Stimulated activated effector memory CD8-positive, alpha-beta T cell treated with anti-CD3 and anti-CD28 coated beads, Interleukin-12 subunit alpha, Interleukin-12 subunit beta, amount 100 ng/mL, for 72 hours (primary cell): ENCODE results near the gene MYEF2.

Experiments
- ATAC-seq: fragments of 150-1000 bp; cut with Tn5 transposase; 2 replicates; pipeline ENCODE4 v1.10.0; 2021
- DNase-seq, 2 donors: peaks; one replicate each; pipeline ENCODE4 v3.0.0; 2021 to 2022; ENCODE audit warnings: low spot score in 2 of 2
- H3K27ac Mint-ChIP-seq: one replicate; pipeline ENCODE4 v1.8.0; 2022; ENCODE audit warnings: mild to moderate bottlenecking, mixed read lengths
- H3K36me3 Mint-ChIP-seq: one replicate; pipeline ENCODE4 v1.8.0; 2022; ENCODE audit warnings: mild to moderate bottlenecking, mixed read lengths
- H3K4me1 Mint-ChIP-seq: one replicate; pipeline ENCODE4 v1.8.0; 2022; ENCODE audit warnings: mixed read lengths
- H3K4me3 Mint-ChIP-seq: one replicate; pipeline ENCODE4 v1.8.0; 2022; ENCODE audit warnings: mild to moderate bottlenecking, mixed read lengths
- H3K9me3 Mint-ChIP-seq: one replicate; pipeline ENCODE4 v1.8.0; 2022; ENCODE audit warnings: mixed read lengths

The MYEF2 gene

DNA sequence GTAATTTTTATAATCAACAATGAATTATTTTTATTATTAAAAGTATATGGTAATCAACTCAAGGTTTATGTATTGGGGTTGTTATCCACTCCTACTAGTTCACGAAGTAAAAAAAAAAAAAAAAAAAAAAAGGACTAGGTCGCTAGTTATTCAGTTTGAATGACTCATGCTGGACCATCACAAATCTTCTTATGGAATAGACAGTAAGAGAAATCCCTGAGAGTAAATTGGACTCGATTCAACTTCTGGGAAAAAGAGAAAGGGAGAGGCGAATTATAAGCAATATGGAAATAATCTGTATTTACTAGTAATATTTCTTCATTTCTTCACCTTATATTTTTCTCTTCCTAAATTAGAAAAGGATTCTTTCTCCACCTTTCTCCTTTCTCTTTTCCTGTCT is 2.0 kb downstream of the MYEF2 start:
- no peak for ATAC-seq
- DNase-seq: no peak
- Mint-ChIP-seq H3K4me1 (peaks cover 7% of the 10 kb centered on the region), H3K4me3 (no peak overlapping the region), H3K36me3 (no peaks in the 10 kb centered on the region), H3K27ac (no peak overlapping the region), H3K9me3 (peaks cover 4% of the 10 kb centered on the region)

DNA sequence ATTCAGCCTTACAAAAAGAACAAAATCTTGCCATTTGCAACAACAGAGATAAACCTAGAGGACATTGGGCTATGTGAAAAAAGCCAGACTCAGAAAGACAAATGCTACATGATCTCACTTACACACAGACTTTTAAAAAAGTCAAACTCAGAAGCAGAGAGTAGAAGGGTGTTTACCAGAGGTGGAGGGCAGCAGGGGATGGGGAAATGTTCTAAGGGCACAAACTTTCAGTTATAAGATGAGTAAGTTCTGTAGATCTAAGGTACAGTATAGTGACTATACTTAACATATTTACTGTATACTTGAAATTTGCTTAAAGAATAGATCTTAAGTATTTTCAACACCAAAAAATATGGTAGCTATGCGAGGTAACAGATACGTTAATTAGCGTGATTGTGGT is 3.0 kb downstream of the MYEF2 start:
- H3K4me3 Mint-ChIP-seq: no peak overlapping the region
- H3K27ac Mint-ChIP-seq: no peak overlapping the region
- peaks cover 7% of the 10 kb centered on the region for H3K4me1 Mint-ChIP-seq
- peaks cover 4% of the 10 kb centered on the region for H3K9me3 Mint-ChIP-seq
- H3K36me3 Mint-ChIP-seq: no peaks in the 10 kb centered on the region
- no peak for DNase-seq
- no peak for ATAC-seq

DNA sequence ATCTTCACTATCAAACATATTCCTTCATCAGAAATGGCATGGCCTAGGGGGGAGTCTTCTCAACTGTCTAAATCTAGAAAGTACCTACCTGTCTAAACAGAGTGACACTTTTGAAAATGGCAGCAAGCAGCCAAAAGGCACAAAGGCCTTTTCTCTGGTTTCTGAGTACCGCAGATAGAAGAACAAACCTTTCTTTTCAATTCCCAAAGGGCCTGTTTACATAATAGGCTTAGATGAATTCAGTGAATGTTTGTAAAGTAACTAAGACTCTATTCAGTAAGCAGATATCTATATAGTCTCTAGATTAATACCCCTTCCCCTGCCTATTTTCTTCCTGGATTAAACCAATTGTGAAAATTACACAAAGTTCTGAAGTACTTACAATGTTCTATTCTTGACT is 7.1 kb downstream of the MYEF2 start:
- ATAC-seq (no peak), DNase-seq (no peak)
- Mint-ChIP-seq H3K36me3 (peaks cover 13% of the 10 kb centered on the region), H3K4me3 (no peak overlapping the region), H3K4me1 (no peaks in the 10 kb centered on the region), H3K9me3 (peaks cover 4% of the 10 kb centered on the region), H3K27ac (no peak overlapping the region)

DNA sequence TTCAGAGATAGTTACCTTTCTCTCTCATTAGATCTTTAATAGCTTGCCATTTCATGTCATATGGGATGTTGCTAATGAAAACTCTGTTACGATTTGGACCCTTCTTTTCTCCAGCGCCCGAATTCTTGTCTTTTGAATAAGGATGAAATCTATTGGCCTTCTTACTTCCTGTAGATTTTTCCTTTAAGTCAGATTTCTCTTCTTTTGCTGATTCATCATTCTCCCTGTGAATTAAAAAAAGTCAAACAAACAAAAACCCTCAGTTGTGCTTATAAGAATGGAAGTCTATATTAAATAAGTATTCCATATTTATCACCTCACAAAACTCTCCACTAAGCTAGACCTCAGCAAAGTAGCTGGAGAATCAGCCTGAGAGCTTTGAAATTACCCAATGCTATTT is 9.5 kb downstream of the MYEF2 start:
- no peak overlapping the region for H3K4me3 Mint-ChIP-seq
- H3K9me3 Mint-ChIP-seq: peaks cover 4% of the 10 kb centered on the region
- ATAC-seq: no peak
- H3K4me1 Mint-ChIP-seq: no peaks in the 10 kb centered on the region
- no peak for DNase-seq
- H3K36me3 Mint-ChIP-seq: peaks cover 13% of the 10 kb centered on the region
- no peak overlapping the region for H3K27ac Mint-ChIP-seq

DNA sequence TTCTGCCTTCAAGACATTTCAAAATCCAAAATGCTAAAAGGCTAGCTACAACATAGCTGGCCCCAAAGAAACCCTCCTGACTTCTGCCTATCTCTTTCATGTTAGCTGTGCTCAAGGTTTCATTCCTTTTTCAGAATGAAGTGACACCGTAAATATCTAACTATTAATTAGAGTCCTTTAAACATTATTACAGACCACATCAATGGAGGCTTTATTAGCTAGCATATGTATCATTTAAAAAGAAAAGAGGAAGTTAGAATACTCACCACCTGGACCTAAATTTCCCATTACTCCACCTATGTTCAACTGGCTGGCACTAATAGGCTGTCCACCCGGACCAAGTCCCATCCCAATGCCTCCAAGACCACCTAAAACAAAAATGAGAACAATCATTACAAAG is 24.6 kb downstream of the MYEF2 start:
- H3K9me3 Mint-ChIP-seq: no peaks in the 10 kb centered on the region
- H3K4me3 Mint-ChIP-seq: no peak overlapping the region
- DNase-seq (no peak), ATAC-seq (no peak)
- H3K36me3 Mint-ChIP-seq: peaks cover 11% of the 10 kb centered on the region
- H3K4me1 Mint-ChIP-seq: no peaks in the 10 kb centered on the region
- H3K27ac Mint-ChIP-seq: no peak overlapping the region

DNA sequence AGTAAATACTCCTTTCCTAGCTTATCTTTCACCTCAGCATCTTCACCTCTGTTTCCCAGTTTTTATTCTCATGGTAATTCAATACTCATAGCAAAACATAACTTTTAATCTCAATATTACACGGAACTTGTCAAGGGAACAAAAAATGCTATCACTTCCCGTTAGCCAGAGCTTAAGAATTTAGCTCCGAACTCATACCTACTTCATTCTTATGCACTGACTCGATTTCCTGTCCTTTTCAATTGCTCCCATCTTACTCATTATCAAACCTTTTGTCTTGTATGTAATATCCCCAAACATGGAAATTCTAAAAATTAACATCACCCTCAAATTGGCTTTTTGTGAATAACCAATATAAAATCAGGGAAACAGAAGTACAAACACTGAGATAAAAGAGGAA is 28.2 kb downstream of the MYEF2 start:
- Mint-ChIP-seq H3K27ac (no peak overlapping the region), H3K4me3 (no peak overlapping the region), H3K36me3 (peaks cover 11% of the 10 kb centered on the region), H3K9me3 (no peaks in the 10 kb centered on the region), H3K4me1 (no peaks in the 10 kb centered on the region)
- DNase-seq: no peak
- ATAC-seq: no peak

DNA sequence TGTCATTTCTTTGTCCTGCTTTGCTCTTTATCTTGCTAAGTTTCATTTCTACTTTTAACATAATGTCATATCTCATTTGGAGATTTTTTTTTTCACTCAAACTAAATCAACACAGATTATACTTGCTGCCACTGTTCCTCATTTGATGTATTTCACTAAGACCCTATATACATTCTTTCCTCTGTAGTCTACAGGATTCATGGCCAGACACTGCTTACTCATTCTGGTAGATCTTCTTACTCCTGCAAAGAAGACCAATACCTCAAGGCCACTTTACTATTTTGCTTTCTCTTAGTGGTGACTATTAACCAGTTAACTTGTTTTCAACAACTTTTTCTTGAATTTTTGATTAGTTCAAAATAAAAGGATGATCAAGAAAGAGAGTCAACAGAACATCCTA is 30.7 kb downstream of the MYEF2 start:
- no peak for DNase-seq
- Mint-ChIP-seq H3K4me3 (no peak overlapping the region), H3K27ac (no peak overlapping the region), H3K36me3 (peaks cover 11% of the 10 kb centered on the region), H3K4me1 (no peaks in the 10 kb centered on the region), H3K9me3 (no peaks in the 10 kb centered on the region)
- no peak for ATAC-seq

DNA sequence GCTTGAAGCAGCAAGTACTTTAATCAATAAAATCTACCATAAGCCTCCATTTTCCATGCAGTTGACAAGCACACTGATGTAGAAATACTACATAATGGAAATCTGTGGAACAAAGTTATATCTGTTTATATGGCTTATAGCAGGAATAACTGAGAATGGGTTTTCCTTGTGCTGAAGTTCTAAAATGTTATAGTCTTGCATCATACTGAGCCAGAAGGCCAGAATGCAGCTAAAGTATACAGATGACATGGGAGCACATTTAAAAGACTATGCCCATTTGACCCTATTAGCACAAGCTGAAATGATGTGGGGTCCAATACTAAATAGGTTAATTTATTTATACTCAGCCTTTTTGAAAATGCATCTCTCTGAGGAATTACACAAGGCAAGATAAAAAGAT is 32.2 kb downstream of the MYEF2 start:
- H3K4me1 Mint-ChIP-seq: no peaks in the 10 kb centered on the region

DNA sequence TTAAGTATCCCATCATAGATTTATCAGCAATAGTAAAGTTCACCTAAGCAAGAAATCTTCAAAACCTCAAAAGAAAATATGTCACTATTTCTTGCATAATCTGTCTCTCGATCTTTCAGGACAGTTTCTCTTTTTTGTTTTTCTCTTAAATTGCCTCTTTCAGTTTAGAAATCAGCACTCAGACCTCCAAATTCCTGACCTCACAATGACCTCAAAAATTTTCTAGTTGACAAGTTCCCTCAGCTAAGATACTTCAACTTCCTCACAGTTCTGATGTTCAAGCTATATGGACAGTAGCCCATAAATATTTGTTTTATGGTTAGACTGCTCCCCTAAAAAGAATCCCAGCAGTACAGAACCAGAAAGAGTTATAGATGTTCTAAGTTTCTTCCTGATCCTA is 33.2 kb downstream of the MYEF2 start:
- Mint-ChIP-seq H3K36me3 (peaks cover 8% of the 10 kb centered on the region), H3K27ac (no peak overlapping the region), H3K9me3 (no peaks in the 10 kb centered on the region), H3K4me3 (no peak overlapping the region), H3K4me1 (no peaks in the 10 kb centered on the region)
- ATAC-seq: no peak
- DNase-seq: no peak

More for the DNA sequence above, 32.2 kb downstream of the MYEF2 start:
- H3K9me3 Mint-ChIP-seq: no peaks in the 10 kb centered on the region
- DNase-seq: no peak
- H3K36me3 Mint-ChIP-seq: peaks cover 8% of the 10 kb centered on the region
- H3K27ac Mint-ChIP-seq: no peak overlapping the region
- H3K4me3 Mint-ChIP-seq: no peak overlapping the region
- ATAC-seq: no peak

DNA sequence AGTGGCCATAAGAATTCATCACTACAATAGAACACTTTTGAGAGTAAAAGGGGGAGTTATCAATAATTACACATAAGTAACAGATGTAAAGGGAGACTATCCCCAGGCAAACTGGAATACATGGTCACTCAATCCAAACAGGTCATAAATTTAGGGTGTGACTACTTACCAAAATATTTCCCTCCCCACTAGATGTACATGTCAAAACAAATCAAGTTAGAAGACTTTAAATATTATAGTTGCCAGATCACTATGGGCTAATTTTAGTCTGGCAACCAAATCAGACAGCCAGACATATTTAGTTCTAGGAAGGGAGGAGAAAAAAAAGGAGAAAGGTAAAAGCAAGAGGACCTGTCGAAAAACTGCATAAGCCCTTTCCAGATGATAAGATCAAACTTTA is 34.2 kb downstream of the MYEF2 start:
- no peak for DNase-seq

DNA sequence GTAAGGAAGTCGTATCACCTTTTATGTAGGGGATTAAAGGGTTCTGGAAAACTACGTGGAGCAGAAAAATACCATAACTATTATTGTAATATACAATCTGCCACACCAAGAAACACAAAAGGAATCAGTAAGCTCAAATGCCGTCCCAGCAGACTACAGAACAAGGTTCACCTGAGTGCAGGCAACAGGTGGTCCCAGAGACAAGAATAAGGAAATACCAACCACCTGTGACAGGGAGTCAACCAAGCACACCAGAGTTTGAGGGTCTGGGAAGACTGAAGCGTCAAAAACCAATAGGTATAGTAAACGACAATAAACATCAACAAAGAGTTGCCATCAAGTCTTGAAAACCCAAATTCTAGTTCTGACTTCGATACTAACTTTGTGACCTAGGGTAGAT is 45.2 kb downstream of the MYEF2 start:
- Mint-ChIP-seq H3K4me1 (no peaks in the 10 kb centered on the region), H3K36me3 (no peaks in the 10 kb centered on the region), H3K27ac (no peak overlapping the region), H3K9me3 (no peaks in the 10 kb centered on the region), H3K4me3 (no peak overlapping the region)
- no peak for ATAC-seq
- no peak for DNase-seq

More for the DNA sequence above, 34.2 kb downstream of the MYEF2 start:
- no peaks in the 10 kb centered on the region for H3K9me3 Mint-ChIP-seq
- H3K27ac Mint-ChIP-seq: no peak overlapping the region
- H3K4me3 Mint-ChIP-seq: no peak overlapping the region
- ATAC-seq: no peak
- H3K36me3 Mint-ChIP-seq: peaks cover 8% of the 10 kb centered on the region
- no peaks in the 10 kb centered on the region for H3K4me1 Mint-ChIP-seq

DNA sequence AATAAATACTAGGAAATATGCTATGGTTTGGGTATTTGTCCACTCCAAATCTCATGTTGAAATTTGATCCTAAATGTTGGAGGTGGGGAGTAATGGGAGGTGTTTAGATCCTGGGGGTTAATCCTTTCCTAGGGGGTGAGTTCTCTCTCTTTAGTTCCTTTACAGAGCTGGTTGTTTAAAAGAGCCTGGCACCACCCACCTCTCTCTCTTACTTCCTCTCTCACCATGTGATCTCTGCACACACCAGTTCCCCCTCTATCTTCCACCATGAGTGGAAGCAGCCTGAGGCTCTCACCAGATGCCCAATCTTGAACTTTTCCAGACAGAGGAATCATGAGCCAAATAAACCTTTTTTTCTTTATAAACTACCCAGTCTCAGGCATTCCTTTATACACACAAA is 46.8 kb downstream of the MYEF2 start:
- ATAC-seq: no peak
- no peaks in the 10 kb centered on the region for H3K4me1 Mint-ChIP-seq
- no peak for DNase-seq
- no peaks in the 10 kb centered on the region for H3K9me3 Mint-ChIP-seq
- no peaks in the 10 kb centered on the region for H3K36me3 Mint-ChIP-seq
- no peak overlapping the region for H3K4me3 Mint-ChIP-seq
- no peak overlapping the region for H3K27ac Mint-ChIP-seq

DNA sequence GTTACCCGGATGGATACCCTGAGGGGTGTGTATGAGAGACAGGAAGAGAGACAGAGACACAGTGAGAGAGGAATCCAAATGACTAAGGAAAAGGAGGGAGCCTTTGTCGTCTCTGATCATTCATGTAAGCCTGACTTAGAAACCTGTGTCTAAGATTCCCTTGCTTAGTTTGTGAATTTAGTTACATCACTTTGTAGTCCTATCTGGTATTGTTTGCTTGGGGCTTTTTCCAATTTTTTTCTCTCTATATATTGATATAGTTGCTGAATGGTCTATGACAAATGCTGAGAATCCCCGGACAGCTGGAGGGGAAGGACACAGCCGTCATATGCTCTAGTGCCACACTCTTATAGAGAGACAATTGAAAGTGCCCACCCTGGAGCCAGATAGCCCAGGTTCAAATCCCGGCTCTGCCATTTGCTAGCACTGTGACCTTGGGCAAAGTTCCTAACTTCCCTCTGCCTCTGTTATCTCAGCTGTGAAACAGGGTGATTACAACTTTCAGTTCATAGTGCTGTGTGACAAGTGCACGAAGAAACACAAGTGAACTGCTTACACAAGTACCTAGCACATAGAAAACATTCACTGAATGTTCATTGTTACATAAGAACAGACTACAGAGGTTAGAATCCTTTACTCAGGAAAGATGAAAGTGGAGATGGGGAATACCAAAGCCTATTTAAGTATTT is 51.3 kb downstream of the MYEF2 start:
- ATAC-seq: no peak
- H3K36me3 Mint-ChIP-seq: no peaks in the 10 kb centered on the region
- no peak overlapping the region for H3K4me3 Mint-ChIP-seq
- H3K4me1 Mint-ChIP-seq: no peaks in the 10 kb centered on the region
- no peaks in the 10 kb centered on the region for H3K9me3 Mint-ChIP-seq
- no peak overlapping the region for H3K27ac Mint-ChIP-seq
- no peak for DNase-seq

DNA sequence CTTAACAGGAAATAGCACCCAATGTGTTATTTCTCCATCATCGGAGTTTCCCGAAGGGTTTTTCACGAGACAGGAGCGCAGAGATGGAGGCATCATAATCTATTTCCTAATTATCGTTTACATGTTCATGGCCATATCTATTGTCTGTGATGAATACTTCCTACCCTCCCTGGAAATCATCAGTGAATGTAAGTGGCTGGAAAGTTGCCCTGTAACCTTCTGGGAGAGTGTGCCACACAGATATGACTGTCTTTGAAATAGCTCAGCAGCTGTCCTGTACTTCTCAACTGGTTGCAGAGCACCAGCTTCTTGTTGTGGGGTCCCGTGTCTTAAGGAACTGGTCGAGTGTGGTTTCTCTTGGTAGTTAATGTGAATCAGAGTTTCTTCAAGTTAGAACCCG is 56.2 kb downstream of the MYEF2 start:
- no peak overlapping the region for H3K4me3 Mint-ChIP-seq
- H3K36me3 Mint-ChIP-seq: no peaks in the 10 kb centered on the region
- ATAC-seq (no peak), DNase-seq (no peak)
- no peaks in the 10 kb centered on the region for H3K4me1 Mint-ChIP-seq
- peaks cover 4% of the 10 kb centered on the region for H3K9me3 Mint-ChIP-seq
- no peak overlapping the region for H3K27ac Mint-ChIP-seq

DNA sequence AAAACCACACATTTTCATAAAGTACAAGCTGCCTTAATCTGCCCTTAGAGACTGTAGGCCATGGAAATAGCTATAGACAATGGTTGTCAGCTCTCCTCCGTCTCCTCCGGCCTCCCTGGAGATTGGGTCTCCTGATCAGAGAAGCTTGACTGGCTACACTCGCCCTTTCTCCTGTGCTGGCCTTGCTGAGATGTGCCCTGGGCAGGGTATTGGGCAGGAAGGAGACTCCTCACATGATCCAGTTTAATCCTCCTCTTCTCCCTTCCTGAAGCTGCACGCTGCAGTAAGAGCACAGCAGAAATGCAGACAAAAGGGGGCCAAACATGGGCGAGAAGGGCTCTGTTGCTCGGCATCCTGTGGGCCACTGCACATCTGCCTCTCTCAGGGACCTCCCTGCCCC is 57.4 kb downstream of the MYEF2 start, which contains the start of gene SLC24A5:
Gene SLC24A5 (plus strand): TSS at position 246 of the 400 bp plus-strand sequence. CDS start 55 bp downstream, at position 301.
- no peak for ATAC-seq
- Mint-ChIP-seq H3K36me3 (no peaks in the 10 kb centered on the region), H3K4me3 (no peak within 1 kb of the TSS)

DNA sequence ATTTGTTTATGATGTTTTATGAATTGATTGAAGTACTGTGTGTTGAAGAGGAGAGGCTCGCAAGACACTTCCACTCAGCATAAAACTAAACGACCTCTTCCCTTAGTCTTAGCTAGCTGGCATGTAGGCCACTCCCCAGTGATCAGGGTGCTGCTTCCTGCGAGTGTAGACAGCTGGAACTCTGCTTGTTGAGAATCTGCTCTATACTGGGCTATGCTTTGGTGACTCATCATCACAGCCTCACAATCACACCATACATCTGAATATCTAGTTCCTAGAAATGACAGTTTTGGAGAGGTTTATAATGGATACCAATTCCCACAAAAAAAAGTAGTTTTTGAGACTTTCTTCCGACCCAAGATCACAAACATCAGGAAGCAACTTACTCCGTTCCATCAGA is 58.8 kb downstream of the MYEF2 start:
- Mint-ChIP-seq H3K36me3 (no peaks in the 10 kb centered on the region), H3K9me3 (peaks cover 4% of the 10 kb centered on the region), H3K4me3 (no peak overlapping the region), H3K27ac (no peak overlapping the region), H3K4me1 (no peaks in the 10 kb centered on the region)
- no peak for ATAC-seq
- DNase-seq: no peak

More for the DNA sequence above, 57.4 kb downstream of the MYEF2 start, which contains the start of gene SLC24A5:
- no peak within 1 kb of the TSS for H3K27ac Mint-ChIP-seq
- peaks cover 4% of the 10 kb centered on the region for H3K9me3 Mint-ChIP-seq
- H3K4me1 Mint-ChIP-seq: no peaks in the 10 kb centered on the region
- no peak for DNase-seq

DNA sequence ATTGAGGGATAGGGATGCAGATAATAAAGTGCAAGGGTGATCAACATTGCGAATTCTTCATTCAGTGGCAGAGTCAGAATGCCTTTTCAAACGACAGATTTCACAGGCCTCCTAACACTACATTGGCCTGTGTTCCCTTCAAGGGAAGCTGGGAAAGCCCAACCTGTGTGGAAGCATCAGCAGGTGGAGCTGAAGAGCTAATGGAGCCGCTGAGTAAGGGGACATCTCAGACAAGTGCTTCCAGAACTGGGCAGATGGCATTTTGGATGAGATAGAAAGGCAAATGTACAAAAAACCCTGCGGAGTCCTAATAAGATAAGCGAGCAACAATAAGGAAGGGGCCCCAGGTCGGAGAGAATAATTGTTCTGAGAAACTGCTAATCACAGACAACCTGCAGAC is 65.9 kb downstream of the MYEF2 start:
- Mint-ChIP-seq H3K36me3 (no peaks in the 10 kb centered on the region), H3K9me3 (no peaks in the 10 kb centered on the region), H3K27ac (no peak overlapping the region), H3K4me1 (no peaks in the 10 kb centered on the region), H3K4me3 (no peak overlapping the region)
- no peak for DNase-seq
- no peak for ATAC-seq
